ENCODE data around the gene MYL9. TPM values are rescaled to one million over a fixed set of nuclear protein-coding genes. Genes with fewer than 3 reads are reported as not detected.
A peak's percentile ranks its signal among the peaks of the same experiment; 100 is the strongest.

Gene MYL9
- 1,000 to 10,000 TPM; 1,087 to 2,842 (median 1,707) TPM for total RNA-seq

DNA sequence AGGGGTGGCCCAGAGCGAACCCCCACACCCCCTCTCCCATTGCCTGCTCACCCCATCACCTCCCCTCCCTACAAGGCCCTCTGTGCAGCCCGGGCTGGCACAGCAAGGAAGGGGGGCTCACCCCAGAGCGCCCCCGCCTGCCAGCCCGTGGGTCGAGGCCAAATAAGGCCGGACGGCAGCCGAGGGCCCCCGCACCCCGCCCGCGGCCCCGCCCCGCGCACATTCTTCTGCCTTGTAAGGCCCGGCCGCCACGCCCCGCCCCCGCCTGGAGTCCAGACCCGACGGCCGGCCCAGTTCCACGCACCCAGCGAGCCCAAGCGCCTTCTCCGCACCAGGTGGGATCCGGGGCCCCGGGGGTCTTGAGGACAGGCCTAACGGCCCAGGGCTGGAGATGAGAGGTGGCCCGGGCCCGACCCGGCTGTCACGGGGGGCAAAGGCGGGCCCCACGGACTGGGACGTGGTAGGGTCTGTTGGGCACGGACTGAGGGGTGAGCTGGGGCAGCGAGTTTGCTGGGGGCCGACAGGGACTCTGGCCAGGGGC, at the start of gene MYL9:
MYL9 (plus strand) TSS at position 293 of the 541 bp plus-strand sequence. CDS start 3,366 bp downstream, outside the sequence.
- Histone ChIP-seq H3K27ac (peak within 1 kb of the TSS; percentile 93 to 98 (median 98)), H3K4me3 (peak within 1 kb of the TSS; percentile 90 to 92), H3K9me3 (no peaks in the 10 kb centered on the region), H3K4me1 (peaks cover 0 to 96% (median 13%) of the 10 kb centered on the region in 3 donors), H3K27me3 (no peaks in the 10 kb centered on the region), H3K36me3 (peaks cover 0 to 17% of the 10 kb centered on the region in 2 donors)
- ATAC-seq: peak; percentile 89
- TF ChIP-seq POLR2AphosphoS5 (IDR thresholded peaks at IDR 0.05) (peak; percentile 81), EP300 (IDR thresholded peaks at IDR 0.05) (no peak), POLR2A (IDR thresholded peaks at IDR 0.05) (peak; percentile 53 to 77)
- TF ChIP-seq, protein P1, sequence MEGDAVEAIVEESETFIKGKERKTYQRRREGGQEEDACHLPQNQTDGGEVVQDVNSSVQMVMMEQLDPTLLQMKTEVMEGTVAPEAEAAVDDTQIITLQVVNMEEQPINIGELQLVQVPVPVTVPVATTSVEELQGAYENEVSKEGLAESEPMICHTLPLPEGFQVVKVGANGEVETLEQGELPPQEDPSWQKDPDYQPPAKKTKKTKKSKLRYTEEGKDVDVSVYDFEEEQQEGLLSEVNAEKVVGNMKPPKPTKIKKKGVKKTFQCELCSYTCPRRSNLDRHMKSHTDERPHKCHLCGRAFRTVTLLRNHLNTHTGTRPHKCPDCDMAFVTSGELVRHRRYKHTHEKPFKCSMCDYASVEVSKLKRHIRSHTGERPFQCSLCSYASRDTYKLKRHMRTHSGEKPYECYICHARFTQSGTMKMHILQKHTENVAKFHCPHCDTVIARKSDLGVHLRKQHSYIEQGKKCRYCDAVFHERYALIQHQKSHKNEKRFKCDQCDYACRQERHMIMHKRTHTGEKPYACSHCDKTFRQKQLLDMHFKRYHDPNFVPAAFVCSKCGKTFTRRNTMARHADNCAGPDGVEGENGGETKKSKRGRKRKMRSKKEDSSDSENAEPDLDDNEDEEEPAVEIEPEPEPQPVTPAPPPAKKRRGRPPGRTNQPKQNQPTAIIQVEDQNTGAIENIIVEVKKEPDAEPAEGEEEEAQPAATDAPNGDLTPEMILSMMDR (IDR thresholded peaks at IDR 0.05): no peak
- WGBS, 2 donors (ENCODE audit: low coverage in 1 of 2): 0% methylated on average over 2 of the region's 41 CpGs; no CpG with 5 or more reads in 1 of the 2 donors

DNA sequence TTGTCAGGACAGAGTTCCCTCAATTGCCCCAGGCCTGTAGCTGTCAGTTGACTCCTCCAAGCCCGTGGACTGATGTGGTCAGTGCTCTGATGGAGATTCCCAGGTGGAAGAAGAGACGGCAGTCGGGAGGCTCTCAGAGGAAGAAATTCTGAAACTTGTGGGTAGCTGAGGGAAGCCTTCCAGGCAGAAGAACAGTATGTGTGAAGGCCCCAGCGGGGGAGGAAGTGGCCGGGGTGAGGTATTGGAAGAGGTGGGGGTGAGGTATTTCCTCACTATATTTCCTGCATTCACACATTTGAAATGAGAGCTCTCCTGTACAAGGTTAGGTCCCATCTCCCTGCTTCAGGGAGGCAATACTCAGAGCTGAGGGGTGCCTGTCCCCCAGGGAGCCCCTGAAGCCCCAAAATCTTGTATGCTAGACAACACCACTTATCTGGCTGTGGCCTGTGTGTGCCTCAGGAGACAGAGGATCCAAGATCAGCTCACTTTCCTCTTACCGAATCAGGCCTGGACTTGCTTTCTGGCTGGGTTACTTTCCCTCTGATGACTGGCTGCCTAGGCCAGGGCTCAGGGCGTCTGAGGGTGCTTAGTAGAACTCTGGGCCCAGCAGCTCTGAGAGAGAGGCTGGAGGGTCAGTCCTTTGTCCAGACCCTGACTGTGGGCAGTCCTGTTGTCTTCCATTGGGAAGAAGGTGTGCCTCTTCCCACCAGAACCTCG, 49.3 kb upstream of the MYL9 start:
- 10 to 18% methylated on average over 2 to 6 of the region's 8 CpGs for WGBS, 2 donors (ENCODE audit: low coverage in 1 of 2)
- peak; percentile 15 for ATAC-seq
- peak overlapping the region; percentile 7 to 84 (median 78) for H3K27ac ChIP-seq
- H3K36me3 ChIP-seq: peaks cover 0 to 15% of the 10 kb centered on the region in 2 donors
- peaks cover 0 to 91% (median 25%) of the 10 kb centered on the region in 3 donors for H3K4me1 ChIP-seq
- no peaks in the 10 kb centered on the region for H3K27me3 ChIP-seq
- no peak for TF ChIP-seq POLR2A (IDR thresholded peaks at IDR 0.05)
- no peak overlapping the region for H3K4me3 ChIP-seq
- no peaks in the 10 kb centered on the region for H3K9me3 ChIP-seq

DNA sequence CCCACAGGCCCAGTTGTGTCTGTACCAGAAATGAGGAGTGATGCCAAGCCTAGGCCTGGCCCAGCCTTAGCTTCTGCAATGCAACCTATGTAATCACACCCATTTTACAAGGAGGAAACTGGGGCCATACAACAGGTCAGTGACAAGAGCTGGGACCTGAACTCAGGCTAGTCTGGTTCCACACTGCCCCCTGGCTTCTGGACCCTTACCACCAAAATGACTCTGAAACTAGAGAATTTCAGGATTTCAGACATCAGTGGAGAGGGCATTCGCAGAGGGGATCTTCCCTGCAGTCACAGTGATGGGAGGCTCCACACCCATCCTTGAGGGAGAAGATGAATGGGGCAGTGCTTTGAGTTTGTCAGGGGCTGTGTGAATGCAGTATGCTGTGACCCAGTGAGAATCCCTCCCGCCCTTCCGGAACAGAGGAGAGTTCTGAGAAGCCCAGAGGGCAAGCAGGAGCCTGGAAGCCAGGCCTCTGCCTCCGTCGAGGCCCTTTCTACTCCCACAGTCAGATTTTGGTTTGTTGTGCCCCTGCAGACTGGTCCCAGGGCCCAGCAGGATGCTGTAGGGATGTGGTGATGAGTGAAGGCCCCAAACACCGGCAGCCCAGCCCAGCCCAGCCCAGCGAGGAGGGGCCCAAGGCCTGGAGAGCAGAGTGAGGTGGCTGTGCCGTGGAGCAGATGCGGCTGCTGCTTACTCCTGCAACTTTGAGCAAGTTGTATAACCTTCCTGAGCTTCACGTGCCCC, 48.1 kb upstream of the MYL9 start:
- peaks cover 0 to 27% of the 10 kb centered on the region in 2 donors for H3K36me3 ChIP-seq
- peaks cover 0 to 87% (median 25%) of the 10 kb centered on the region in 3 donors for H3K4me1 ChIP-seq
- no peak for TF ChIP-seq POLR2A (IDR thresholded peaks at IDR 0.05)
- no peak for TF ChIP-seq EP300 (IDR thresholded peaks at IDR 0.05)
- TF ChIP-seq, protein P1 (IDR thresholded peaks at IDR 0.05): peak in 2 of 4 experiments; percentile 37 to 52
- no peak for TF ChIP-seq POLR2AphosphoS5 (IDR thresholded peaks at IDR 0.05)
- H3K27me3 ChIP-seq: no peaks in the 10 kb centered on the region
- ATAC-seq: no peak
- H3K27ac ChIP-seq: peak overlapping the region in 3 of 4 donors; percentile 76 to 84 (median 81)
- H3K4me3 ChIP-seq: no peak overlapping the region
- H3K9me3 ChIP-seq: no peaks in the 10 kb centered on the region
- 0% methylated on average over 2 of the region's 10 CpGs; no CpG with 5 or more reads in 1 of the 2 donors for WGBS, 2 donors (ENCODE audit: low coverage in 1 of 2)

DNA sequence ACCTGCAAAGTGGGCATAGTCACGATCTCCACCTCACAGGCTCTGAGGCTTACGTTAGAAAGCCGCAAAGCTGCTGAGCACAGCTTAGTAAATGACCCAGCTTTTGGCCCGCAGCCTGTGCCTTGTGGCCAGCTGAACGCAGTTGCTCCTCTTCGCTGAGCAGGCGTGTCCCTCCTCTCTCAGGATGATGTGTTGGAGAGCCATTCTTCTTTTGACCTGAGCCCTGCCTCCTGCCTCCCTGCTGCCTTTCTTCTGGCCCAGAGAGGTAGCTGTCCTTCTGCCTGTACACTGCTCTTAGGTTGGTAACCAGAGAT, 47.6 kb upstream of the MYL9 start:
- TF ChIP-seq, protein P1 (IDR thresholded peaks at IDR 0.05): no peak
- TF ChIP-seq POLR2AphosphoS5 (IDR thresholded peaks at IDR 0.05): peak; percentile 35
- no peak for TF ChIP-seq POLR2A (IDR thresholded peaks at IDR 0.05)
- peak overlapping the region in 3 of 4 donors; percentile 76 to 84 (median 81) for H3K27ac ChIP-seq
- 0% methylated on average over 1 to 3 of the region's 7 CpGs for WGBS, 2 donors (ENCODE audit: low coverage in 1 of 2)
- H3K4me1 ChIP-seq: peaks cover 0 to 82% (median 25%) of the 10 kb centered on the region in 3 donors
- peak; percentile 83 for ATAC-seq
- H3K9me3 ChIP-seq: no peaks in the 10 kb centered on the region
- no peaks in the 10 kb centered on the region for H3K27me3 ChIP-seq
- H3K36me3 ChIP-seq: peaks cover 0 to 32% of the 10 kb centered on the region in 2 donors
- H3K4me3 ChIP-seq: no peak overlapping the region
